ENCODE results near the gene TUBGCP6. TPM values are rescaled to one million over a fixed set of nuclear protein-coding genes. Genes with fewer than 3 reads are reported as not detected.

The TUBGCP6 gene
- total RNA-seq, 2 donors from 2014 or later, result 52.3 to 80.1 TPM

DNA sequence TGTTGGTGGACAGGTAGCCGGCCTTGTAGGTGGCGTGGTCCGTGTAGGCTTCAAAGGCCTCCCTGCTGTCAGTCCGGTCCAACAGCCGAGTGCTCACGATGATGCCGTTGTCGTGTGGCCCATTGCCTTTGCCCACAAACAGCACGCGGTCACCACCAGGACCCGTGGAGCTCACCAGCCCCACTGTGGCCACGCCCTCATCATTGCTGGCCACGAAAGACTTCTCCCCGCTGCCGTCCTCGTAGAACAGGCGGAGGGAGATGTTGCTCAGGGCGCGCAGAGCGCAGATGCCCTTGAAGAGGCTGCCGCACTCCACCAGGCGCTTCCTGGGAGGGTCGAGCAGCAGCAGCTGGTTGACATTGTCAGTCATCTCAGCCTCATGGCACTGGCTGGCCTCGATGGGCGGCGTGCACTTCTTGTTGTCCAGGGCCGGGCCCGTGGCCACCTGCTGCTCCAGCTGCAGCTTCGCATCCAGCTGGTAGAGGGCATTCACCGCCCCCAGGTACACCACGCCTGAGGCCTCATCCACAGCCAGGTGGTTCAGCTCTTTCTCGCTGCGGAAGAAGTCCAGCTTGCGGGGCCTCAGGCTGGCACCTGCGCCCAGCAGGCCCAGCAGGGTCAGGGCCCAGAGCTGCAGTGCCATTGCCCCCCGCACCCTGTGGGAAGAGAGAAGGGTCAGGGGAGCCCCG is 45.3 kb upstream of the TUBGCP6 start:
- Histone ChIP-seq H3K36me3 (peaks cover 55% of the 10 kb centered on the region), H3K27me3 (replicated peaks; ENCODE audit: insufficient read depth) (no peaks in the 10 kb centered on the region), H3K4me1 (ENCODE audit: control insufficient read depth in 1 of 2, low read depth in 2 of 2) (peaks cover 22 to 28% of the 10 kb centered on the region in 2 donors), H3K4me3 (no peak overlapping the region), H3K9me3 (no peaks in the 10 kb centered on the region), H3K27ac (no peak overlapping the region)
- DNase-seq (ENCODE audit: low spot score) (no peak), ATAC-seq (ENCODE audit: insufficient number of reproducible peaks, low FRiP score, low read depth) (no peak)
- TF ChIP-seq, protein P1, sequence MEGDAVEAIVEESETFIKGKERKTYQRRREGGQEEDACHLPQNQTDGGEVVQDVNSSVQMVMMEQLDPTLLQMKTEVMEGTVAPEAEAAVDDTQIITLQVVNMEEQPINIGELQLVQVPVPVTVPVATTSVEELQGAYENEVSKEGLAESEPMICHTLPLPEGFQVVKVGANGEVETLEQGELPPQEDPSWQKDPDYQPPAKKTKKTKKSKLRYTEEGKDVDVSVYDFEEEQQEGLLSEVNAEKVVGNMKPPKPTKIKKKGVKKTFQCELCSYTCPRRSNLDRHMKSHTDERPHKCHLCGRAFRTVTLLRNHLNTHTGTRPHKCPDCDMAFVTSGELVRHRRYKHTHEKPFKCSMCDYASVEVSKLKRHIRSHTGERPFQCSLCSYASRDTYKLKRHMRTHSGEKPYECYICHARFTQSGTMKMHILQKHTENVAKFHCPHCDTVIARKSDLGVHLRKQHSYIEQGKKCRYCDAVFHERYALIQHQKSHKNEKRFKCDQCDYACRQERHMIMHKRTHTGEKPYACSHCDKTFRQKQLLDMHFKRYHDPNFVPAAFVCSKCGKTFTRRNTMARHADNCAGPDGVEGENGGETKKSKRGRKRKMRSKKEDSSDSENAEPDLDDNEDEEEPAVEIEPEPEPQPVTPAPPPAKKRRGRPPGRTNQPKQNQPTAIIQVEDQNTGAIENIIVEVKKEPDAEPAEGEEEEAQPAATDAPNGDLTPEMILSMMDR (IDR thresholded peaks at IDR 0.05), result no peak

DNA sequence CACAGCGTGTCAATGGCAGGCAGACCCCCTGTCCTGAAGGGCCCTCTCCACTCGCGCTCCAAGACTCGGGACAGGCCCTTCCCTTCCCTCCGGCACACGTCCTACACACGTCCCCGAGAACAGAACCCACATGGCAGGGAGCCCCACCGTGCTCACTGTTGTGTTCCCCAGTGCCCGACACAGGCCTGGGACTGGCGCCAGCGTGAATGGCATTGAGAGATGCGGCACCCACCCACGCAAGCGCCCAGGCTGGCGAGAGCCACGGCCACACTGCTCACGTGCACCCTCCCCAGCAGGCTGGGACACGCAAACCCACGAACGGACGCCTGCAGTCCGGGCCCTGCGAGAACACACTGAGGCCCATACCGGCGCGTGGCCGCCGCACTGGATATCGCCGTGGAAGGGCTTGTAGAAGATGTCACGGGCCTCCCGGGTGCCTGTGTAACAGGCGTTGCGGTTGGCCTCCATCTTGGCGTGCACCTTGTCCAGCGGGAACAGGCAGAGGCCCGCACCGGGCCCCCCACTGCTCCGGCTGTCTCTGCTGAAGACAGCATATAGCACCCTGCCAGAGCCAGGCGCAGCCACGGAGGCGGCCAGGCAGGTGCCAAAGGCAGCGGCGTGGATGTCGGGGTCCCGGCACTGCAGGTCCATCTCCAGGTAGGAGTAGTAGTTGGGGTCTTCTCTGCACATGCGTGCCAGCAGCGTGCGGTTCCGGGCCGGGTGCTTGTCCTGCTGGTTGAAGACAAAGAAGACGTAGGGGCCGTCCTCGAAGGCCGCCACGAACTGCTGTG is 44.5 kb upstream of the TUBGCP6 start:
- no peaks in the 10 kb centered on the region for H3K27me3 ChIP-seq (replicated peaks; ENCODE audit: insufficient read depth)
- peaks cover 19 to 22% of the 10 kb centered on the region in 2 donors for H3K4me1 ChIP-seq (ENCODE audit: control insufficient read depth in 1 of 2, low read depth in 2 of 2)
- TF ChIP-seq, protein P1 (IDR thresholded peaks at IDR 0.05), result no peak
- H3K9me3 ChIP-seq, result no peaks in the 10 kb centered on the region
- no peak overlapping the region for H3K4me3 ChIP-seq
- DNase-seq (ENCODE audit: low spot score) (no peak), ATAC-seq (ENCODE audit: insufficient number of reproducible peaks, low FRiP score, low read depth) (no peak)
- no peak overlapping the region for H3K27ac ChIP-seq
- peaks cover 56% of the 10 kb centered on the region for H3K36me3 ChIP-seq

DNA sequence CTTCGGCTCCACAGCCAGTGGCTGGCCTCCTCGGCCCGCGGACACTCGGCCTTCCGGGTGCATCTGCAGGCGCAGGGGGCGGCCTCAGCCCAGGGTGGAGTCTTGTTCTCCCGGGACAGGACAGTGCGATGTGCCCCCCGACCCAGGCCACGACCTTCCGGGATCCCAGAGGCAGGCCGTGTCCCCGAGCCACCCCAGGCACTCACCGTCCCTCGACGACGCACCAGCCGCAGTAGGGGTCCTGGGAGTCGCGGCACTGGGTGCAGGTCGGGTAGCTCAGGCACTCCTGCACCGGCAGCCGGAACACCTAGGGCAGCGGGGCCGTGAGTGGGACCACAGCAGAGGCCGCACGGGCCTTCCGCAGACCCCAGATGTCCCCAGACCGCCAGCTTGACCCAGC is 42.9 kb upstream of the TUBGCP6 start:
- Histone ChIP-seq H3K9me3 (no peaks in the 10 kb centered on the region), H3K4me3 (no peak overlapping the region), H3K27me3 (replicated peaks; ENCODE audit: insufficient read depth) (no peaks in the 10 kb centered on the region), H3K4me1 (ENCODE audit: control insufficient read depth in 1 of 2, low read depth in 2 of 2) (peaks cover 5 to 6% of the 10 kb centered on the region in 2 donors), H3K36me3 (peaks cover 70% of the 10 kb centered on the region), H3K27ac (no peak overlapping the region)
- no peak for ATAC-seq (ENCODE audit: insufficient number of reproducible peaks, low FRiP score, low read depth)
- TF ChIP-seq, protein P1 (IDR thresholded peaks at IDR 0.05), result no peak
- no peak for DNase-seq (ENCODE audit: low spot score)

DNA sequence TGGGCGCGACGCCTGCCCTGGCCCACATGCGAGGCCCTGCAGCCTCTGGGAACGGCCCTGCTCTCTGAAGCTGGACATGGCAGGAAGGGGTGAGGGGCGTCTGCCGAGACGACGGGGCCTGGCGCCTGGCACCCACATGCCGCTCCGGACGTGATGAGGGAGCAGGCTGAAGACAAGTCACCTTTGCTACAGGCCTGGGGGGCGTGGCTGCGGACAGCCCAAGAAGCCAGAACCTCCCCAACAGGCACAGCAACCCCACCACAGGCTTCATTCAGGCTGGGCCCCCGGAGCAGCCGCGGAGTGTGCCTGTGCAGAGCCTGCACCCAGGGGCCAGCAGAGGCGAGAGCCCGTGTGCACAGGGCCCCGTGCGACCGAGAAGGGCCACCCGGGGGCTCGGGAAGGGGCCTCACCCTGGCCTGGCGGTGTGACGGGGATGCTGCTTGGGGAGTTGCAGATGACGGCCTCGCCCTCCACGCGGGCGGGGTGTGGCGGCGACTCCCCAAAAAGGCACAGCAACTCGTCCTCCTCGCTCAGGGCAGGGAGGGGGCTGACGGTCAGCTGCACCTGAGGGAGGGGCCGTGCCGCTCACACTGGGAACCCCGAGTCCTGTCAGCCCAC is 42.0 kb upstream of the TUBGCP6 start:
- no peaks in the 10 kb centered on the region for H3K4me1 ChIP-seq (ENCODE audit: control insufficient read depth in 1 of 2, low read depth in 2 of 2)
- H3K27me3 ChIP-seq (replicated peaks; ENCODE audit: insufficient read depth), result no peaks in the 10 kb centered on the region
- H3K4me3 ChIP-seq, result no peak overlapping the region
- ATAC-seq (ENCODE audit: insufficient number of reproducible peaks, low FRiP score, low read depth) (no peak), DNase-seq (ENCODE audit: low spot score) (no peak)
- H3K27ac ChIP-seq, result no peak overlapping the region
- H3K9me3 ChIP-seq, result no peaks in the 10 kb centered on the region
- H3K36me3 ChIP-seq, result peaks cover 79% of the 10 kb centered on the region
- TF ChIP-seq, protein P1 (IDR thresholded peaks at IDR 0.05), result no peak

DNA sequence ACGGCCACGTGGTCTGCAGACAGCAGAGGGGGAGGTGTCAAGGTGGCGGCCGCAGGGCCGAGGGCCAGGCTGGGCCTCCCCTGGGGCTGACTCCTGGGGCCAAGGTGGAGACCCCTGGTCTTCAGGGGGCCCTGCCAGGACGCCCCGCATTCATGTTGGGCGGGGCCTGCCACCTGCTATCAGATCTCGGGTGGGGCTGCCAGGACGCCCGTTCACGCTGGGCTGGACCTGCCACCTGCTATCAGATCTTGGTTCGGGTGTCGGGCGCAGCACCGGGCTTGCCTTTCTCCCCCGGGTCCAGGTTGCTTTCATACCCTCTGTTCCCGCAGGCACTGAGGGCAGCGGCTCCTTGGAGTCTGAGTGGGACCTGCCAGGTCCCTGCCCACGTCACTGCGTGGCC is 41.5 kb upstream of the TUBGCP6 start:
- no peaks in the 10 kb centered on the region for H3K9me3 ChIP-seq
- H3K4me3 ChIP-seq, result no peak overlapping the region
- no peak for ATAC-seq (ENCODE audit: insufficient number of reproducible peaks, low FRiP score, low read depth)
- TF ChIP-seq, protein P1 (IDR thresholded peaks at IDR 0.05), result no peak
- H3K27ac ChIP-seq, result no peak overlapping the region
- no peaks in the 10 kb centered on the region for H3K4me1 ChIP-seq (ENCODE audit: control insufficient read depth in 1 of 2, low read depth in 2 of 2)
- DNase-seq (ENCODE audit: low spot score), result no peak
- H3K36me3 ChIP-seq, result peaks cover 84% of the 10 kb centered on the region
- no peaks in the 10 kb centered on the region for H3K27me3 ChIP-seq (replicated peaks; ENCODE audit: insufficient read depth)

All from thoracic aorta (tissue), 2 donors.